T follicular helper cell (primary cell): ENCODE data around the gene ASPSCR1.

Experiments used
- DNase-seq: peaks from one replicate; pipeline ENCODE4 v3.0.0-alpha.2; 2020; ENCODE audit warnings: low read depth
- total RNA-seq, 2 experiments: gene quantifications; one replicate each; lab custom pipeline; 2026; lab: John Stamatoyannopoulos, UW

Gene ASPSCR1, protein sequence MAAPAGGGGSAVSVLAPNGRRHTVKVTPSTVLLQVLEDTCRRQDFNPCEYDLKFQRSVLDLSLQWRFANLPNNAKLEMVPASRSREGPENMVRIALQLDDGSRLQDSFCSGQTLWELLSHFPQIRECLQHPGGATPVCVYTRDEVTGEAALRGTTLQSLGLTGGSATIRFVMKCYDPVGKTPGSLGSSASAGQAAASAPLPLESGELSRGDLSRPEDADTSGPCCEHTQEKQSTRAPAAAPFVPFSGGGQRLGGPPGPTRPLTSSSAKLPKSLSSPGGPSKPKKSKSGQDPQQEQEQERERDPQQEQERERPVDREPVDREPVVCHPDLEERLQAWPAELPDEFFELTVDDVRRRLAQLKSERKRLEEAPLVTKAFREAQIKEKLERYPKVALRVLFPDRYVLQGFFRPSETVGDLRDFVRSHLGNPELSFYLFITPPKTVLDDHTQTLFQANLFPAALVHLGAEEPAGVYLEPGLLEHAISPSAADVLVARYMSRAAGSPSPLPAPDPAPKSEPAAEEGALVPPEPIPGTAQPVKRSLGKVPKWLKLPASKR
- total RNA-seq: 35.6 to 36.1 reads per million in 2 experiments

DNA sequence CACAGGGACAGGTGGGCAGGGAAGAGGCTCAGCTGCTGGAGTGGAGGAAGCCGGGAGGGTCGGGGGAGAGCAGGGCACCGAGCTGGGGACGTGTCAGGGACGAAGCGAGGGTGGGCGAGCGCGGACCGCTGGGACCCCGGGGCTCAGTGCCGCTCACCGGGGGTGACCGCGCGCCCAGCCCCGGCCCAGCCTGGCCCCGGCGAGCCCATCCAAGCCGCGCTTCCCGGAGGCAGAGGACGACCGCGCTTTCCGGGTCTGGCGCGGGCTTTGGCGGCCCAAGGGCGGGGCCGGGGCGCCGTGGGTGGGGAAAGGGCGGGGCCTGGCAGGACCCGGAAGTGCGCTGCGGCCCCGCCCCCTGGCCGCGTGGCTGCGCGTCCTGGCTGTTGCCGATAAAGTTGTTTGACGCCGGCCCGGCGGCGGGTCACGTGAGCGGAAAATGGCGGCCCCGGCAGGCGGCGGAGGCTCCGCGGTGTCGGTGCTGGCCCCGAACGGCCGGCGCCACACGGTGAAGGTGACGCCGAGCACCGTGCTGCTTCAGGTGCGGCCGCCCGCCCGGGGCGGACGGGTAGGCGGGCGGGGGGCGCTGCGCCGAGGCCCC is at the start of gene ASPSCR1:
Gene ASPSCR1 (plus strand): TSS at position 419 of the 598 bp plus-strand sequence. CDS start 18 bp downstream, at position 437.
- peak; percentile 87 for DNase-seq

GRCh38 chr17:81927653-81928543 is 49.5 kb upstream of the ASPSCR1 start, which contains the start of gene MAFG:
Gene MAFG (minus strand): TSS chr17:81927735. CDS start chr17:81923185, 4,550 bp downstream.
- peak; percentile 84 for DNase-seq

DNA sequence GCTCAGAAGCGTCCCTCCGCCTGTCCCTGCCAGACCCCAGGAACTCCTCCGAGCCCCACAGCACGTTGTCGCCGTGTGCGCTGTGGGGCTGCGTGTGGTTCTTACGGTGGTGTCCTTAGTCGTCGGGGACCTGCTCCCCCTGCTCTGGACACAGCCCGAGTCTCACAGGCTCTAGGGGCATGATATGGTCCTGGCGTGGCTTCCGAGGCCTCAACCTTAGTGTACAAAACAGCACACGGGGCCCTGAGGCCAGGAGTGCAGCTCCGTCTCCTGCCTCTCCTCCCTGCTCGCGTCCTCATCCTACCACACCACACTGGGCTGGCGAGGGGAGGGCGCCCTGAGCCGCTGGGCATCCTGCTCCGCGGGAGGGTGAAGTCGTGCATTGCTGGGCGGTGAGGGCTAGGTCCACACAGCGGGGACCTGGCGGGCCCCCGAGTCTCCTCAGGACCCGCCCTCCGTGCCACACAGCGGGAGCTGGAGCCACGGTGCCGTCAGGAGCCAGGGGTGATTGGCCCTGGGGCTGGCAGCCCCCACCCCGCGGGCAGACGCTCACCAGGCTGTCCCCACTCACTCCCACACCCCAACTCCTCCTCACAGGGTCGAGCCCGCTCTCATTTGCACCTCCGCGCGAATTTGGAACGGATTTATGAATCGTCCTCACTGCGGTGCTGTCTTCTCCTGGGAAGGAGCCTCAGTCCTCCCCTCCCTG is 48.7 kb upstream of the ASPSCR1 start:
- no peak for DNase-seq

DNA sequence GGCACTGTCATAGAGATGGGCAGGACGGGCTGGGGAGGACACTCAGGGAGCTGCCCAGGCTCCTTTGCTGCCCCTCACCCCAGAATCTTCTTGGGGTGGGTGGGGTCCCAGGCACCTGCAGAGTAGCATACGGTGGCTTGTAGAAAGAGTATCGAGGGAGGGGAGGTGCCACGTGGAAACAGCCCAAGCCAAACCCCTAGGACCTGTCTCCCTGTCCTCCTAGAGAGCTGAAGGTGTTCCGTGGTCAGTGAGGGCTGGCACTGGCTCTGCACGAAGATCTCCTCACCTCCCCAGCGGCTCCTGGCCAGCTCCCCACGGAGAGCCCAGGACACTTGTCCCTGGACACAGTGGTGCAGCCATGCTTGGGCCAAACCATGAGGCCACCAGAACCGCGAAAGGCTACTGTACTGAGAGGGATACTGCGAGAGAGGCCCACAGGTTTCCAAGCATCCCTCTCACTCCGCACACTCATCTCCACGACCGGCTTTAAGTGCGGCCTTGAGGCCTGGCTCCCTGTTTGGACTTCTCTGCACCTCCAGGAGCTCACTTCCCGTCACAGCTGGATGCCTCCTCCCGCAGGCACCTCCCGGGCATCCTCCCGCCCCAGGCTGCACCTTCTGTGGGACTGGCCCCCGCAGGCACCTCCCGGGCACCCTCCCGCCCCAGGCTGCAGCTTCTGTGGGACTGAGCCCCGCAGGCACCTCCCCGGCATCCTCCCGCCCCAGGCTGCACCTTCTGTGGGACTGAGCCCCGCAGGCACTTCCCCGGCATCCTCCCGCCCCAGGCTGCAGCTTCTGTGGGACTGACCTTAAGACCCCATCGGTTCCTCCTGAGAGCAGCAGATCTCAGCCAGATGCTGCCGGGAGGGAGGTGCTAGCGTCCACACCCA is 47.9 kb upstream of the ASPSCR1 start:
- DNase-seq: no peak

DNA sequence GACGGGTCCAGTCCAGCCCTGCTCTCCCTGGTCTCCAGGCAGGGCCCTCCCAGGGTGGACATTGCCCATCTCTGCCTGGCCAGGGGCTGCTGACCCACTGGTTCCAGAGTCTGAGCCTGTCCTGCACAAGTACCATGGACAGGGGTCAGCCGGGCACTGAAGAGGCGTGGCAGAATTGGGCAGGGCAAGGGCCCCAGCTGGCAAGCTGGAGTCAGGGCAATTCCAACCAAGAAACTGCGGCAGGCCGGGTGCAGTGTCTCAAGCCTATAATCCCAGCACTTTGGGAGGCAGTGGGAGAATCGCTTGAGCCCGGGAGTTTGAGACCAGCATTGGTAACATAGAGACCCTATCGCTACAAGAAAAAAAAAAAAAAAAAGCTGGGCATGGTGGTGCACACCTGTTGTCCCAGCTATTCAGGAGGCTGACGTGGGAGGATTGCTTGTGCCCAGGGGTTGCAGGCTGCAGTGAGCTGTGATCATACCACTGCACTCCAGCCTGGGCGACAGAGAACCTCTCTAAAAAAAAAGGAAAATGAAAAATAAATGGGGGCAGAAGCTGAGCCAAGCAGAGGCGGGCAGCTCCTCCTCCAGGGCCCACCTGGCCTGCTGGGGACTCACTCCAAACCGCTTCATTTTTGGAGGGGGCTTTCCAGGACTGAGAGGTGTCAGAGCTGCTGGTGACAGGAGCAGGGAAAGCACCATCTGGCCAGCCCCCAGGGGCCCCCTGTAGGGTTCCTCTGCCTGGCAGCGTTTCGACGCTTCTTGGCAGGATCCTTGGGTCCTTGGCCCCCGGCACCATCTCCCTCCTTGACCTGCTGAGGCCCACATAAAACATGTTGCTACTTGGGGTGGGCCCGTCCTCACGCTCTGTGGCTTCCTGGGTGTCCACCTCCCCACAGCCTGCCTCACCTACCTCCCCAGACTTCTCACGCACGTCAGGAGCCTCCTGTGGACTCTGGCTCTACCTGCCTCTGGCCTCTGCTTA is 47.0 kb upstream of the ASPSCR1 start:
- no peak for DNase-seq

GRCh38 chr17:81931189-81931556 is 46.3 kb upstream of the ASPSCR1 start:
- no peak for DNase-seq

DNA sequence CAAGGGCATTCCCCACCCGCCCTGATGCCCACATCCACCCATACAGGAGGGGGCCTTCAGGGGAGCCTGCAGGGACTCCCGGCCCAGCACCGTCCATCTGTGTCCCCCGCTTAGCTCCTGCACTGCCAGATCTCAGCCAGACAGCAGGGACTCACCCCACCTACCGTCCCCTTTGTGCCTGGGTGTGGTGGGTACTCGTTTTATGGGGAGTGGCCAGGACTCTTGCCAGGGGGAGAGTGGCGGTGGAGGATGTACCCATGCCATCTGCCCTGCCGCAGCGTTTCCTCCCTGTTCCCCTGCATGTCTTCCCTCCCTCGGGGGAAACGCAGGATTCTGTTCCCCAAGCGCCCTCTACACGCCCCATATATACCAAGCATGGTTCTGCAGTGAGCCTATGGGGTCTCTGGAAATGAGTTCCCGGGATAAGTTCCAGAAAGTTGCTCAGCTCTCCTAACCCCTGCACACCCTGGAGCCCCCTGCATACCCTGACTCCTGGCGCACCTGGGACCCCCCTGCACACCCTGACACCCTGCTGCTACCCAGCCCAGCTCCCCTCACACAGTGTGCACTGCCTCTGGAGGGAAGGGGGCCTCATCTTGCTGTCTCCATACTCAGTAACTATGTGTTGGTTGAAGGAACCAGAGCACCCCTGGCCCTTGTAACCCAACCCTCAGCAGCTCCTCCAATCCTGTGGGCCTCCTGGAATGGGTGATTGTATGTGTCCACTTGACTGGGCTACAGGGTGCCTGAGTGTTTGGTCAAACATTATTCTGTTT is 45.7 kb upstream of the ASPSCR1 start:
- no peak for DNase-seq

DNA sequence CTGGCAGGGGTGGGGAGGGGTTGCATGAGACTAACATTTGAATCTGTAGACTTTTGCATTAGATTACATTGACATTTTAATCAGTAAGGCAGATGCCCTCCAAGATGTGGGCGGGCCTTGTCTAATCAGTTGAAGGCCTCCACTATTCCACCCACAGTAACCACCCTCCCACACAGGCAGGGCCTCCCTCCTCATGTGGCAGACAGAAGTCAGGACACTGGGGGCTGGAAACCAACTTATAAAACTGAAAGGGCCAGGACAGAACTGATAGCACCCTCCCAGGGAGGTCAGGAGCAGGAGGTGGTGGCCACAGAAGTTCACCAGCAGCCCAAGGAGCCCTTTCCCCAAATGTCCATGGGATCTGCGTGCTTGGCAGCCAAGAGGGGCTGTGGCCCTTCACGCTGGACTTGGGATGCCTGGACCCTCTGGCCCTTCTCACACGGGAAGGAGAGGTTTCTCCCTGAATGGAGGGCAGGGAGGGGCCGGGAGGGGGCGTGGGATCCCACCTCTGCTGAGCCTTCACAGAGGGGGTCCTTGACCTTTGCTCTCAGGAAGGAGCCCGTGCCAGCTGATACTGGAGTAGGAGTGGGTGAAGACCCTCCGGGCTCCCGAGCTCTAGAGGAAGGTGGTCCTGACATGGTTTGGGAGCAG is 45.0 kb upstream of the ASPSCR1 start:
- no peak for DNase-seq

GRCh38 chr17:81933178-81933699 is 44.2 kb upstream of the ASPSCR1 start:
- no peak for DNase-seq

DNA sequence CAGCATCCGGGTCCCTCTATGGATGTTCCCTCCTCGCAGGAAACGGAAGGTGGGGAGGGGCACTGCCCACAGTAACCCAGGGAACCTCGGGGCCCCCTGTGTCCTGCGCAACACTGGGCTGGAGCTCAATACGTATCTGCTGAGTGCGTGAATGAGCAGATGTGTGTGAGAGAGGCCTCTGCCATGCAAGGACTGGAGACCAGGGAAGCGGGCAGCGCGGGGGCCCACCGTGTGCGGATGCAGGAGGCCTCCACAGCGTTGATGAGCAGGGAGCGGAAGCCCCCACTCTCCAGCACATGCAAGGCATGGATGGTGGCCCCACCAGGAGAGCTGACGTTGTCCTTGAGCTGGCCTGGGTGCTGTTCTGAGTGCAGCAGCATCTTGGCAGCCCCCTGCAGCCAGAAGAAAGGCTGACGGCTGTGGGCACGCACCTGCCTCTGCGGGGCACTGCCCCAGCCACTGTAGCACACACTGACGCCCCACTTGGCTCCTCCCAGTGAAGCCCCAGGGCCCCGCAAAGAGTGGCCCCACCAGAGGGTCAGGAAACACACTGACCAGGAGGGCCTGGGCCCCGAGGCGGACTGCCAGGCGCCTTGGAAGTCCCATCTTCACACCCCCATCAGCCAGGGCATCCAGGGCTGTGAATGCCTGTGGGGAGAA is 43.2 kb upstream of the ASPSCR1 start:
- no peak for DNase-seq

GRCh38 chr17:81934850-81935708 is 42.4 kb upstream of the ASPSCR1 start:
- DNase-seq: no peak

DNA sequence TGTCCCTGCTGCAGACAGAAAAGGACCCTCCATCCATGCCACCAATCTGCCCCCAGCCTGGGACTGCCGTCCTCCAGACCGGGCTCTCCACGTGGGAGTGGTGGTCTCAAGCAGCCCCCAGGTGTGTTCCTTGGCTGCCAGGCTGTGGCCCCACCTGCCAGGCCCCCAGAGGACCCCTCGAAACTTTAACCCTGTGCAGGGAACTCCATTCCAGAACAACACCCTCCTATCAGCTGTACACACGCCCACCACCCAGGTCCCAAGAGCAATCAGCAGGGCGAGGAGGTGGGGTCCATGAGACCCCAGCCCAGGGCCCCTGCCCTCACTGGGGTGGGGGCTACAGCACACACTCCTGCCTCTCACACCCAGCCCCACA is 41.7 kb upstream of the ASPSCR1 start:
- no peak for DNase-seq

DNA sequence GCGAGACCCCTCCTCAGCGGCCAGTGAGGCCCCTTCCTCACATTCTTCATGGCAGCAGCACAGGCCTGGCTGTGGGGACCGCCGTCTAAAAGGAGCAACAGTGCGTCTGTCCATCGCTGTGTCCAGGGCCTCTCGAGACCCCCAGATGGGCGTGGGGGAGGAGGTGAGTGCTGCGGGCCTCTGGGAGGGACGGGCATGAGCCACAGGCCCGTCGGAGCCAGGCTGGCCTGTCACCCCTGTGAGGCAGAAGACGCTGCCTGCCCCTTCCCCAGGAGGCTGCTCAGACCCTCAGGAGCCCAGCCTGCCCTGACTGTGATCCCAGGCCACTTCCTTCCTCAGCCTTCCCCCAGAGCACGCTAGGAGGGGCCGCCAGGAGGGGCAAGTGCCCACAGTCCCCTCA is 38.2 kb upstream of the ASPSCR1 start:
- no peak for DNase-seq

- no peak for DNase-seq
Measured at GRCh38 chr17:81939881-81940385, 37.5 kb upstream of the ASPSCR1 start.

DNA sequence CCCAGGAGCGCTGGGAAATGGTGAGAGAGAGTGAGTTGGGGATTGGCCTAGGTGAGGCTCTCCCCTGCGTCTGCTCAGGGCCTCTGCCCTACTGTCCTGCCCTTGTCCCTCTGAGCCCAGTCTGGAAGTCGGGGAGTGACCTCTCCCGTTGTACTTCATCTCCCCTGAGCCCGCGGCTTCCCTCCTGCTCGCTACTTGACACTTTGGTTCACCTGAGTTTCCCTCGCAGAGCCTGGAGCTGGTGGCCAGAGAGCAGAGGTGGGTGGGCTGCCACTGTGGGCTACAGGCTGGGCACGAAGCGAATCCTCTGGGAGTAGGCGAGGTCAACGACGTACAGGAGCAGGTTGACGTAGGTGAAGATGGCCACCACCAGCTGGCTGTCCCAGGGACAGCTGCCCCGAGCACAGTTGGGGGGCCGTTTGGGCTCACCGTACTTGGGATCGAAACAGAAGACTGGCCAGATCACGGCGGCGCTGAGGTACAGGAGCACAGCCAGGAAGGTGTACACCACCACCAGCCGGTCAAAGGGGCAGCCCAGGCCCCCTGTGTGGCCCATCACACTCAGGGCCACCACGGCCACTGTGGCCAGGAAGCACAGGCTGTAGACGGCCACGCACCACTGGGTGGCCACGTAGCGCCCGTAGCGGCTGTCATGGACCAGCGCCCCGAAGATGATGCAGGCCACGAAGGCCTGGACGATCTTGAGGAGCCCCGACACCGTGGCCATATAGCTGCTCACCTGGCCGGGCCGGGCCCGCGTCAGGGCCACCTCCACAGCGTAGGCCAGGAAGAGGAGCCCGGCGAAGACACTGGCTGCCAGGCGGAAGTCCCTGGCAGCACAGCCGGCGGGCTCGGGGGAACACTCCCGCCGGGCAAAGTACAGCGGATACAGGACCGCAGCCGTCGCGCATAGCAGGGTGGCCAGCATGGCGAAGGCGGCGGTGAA is 36.6 kb upstream of the ASPSCR1 start:
- DNase-seq: no peak
